GM10847 (cell line): ENCODE measurements around the gene NUP155.

ENCODE experiments used
- POLR2A ChIP-seq: IDR thresholded peaks from 2 replicates; pipeline ENCODE4 v1.6.1; 2011; ENCODE audit not compliant: insufficient read length; ENCODE audit errors: extremely low read depth

The NUP155 gene

GRCh38 chr5:37370864-37371726 is at the start of gene NUP155:
Gene NUP155 (minus strand): TSS chr5:37371106. CDS start chr5:37370977, 129 bp downstream.
- peak; percentile 75 for TF ChIP-seq POLR2A

DNA sequence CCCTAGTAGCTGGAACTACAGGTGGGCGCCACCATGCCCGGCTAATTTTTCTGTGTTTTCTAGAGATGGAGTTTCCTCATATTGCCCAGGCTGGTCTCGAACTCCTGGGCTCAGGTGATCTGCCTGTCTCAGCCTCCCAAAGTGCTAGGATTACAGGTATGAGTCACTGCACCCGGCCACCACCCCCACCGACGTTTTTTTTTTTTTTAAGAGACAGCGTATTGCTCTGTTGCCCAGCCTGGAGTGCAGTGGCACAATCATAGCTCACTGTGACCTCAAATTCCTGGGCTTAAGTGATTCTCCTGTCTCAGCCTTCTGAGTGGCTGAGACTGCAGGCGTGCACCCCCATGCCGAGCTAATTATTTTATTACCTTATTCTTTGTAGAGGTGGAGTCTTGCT is 46.4 kb upstream of the NUP155 start:
- TF ChIP-seq POLR2A = no peak

- TF ChIP-seq POLR2A = no peak
Observed at GRCh38 chr5:37412515-37412914, 41.6 kb upstream of the NUP155 start.

DNA sequence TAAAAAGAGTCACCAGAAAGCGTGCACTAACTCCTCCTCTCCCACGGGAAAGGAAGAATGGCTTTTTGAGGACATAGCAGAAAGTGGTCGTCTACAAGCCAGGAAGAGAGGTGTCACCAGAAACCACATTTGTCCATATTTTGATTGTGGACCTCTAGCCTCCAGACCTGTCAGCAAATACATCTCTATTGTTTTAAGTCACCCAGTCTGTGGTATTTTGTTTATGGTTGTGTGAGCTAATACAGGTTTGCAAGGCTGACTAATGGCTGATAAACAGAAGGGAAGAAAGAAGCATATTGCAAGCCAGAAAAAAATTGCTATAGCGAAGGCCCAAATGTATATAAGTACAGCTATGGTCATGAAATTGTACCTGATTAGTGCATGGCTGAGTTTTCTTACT is 29.6 kb upstream of the NUP155 start:
- no peak for TF ChIP-seq POLR2A

- no peak for TF ChIP-seq POLR2A
Observed at GRCh38 chr5:37396352-37396751, 25.4 kb upstream of the NUP155 start.

GRCh38 chr5:37391591-37391990 is 20.7 kb upstream of the NUP155 start:
- no peak for TF ChIP-seq POLR2A

- peak; percentile 60 for TF ChIP-seq POLR2A
Observed at GRCh38 chr5:37379100-37379628, 8.3 kb upstream of the NUP155 start, which contains the start of gene WDR70. Gene WDR70 (plus strand): TSS chr5:37379318. CDS start chr5:37379368, 50 bp downstream.

DNA sequence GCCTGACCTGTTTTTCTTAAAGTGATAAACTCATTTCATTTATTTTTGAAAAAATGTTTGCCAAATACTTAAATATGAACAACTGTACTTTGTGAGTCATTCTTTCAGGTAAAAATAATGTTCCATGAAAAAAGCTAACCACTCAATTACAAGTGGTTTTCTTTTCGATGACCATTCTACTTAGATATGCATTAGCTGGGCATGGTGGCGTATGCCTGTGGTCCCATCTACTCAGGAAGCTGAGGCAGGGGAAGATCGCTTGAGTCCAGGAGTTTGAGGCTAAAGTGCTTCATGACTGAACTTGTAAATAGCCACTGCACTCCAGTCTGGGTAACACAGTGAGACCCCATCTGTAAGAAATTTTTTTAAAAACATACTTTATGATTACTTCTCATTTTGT is 4.2 kb upstream of the NUP155 start:
- TF ChIP-seq POLR2A = no peak

DNA sequence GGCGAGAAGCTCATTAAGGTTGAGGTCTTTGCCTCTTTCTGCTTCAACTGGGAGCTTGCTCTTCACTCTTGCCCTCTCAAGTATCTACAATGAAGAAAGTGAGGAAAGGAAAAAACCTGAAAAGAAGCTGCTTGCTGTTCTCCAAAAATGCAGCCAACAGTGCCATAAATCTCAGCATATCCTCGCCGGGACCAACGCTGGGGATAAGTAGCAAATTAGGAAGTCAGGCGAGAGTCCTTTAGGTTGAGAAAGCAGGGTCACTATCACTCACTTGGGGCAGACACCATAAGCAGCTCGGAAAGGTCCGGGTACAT is 399 bp downstream of the NUP155 start:
- no peak for TF ChIP-seq POLR2A

DNA sequence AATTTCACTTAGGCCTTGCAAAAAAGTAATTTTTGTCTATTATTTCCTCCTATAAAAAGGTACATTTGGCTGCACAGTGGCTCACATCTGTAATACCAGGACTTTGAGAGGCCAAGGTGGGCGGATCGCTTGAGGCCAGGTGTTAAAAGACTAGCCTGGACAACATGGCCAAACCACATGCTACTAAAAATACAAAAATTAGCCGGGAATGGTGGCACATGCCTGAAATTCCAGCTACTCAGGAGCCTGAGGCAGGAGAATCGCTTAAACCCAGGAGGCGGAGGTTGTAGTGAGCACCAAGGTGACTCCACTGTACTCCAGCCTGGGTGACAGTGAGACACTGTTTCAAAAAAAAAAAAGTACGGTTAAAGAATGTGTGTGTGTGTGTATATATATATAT is 15.7 kb downstream of the NUP155 start:
- no peak for TF ChIP-seq POLR2A

- no peak for TF ChIP-seq POLR2A
Observed at GRCh38 chr5:37326536-37326935, 44.4 kb downstream of the NUP155 start.

- no peak for TF ChIP-seq POLR2A
Observed at GRCh38 chr5:37323607-37324006, 47.3 kb downstream of the NUP155 start.

DNA sequence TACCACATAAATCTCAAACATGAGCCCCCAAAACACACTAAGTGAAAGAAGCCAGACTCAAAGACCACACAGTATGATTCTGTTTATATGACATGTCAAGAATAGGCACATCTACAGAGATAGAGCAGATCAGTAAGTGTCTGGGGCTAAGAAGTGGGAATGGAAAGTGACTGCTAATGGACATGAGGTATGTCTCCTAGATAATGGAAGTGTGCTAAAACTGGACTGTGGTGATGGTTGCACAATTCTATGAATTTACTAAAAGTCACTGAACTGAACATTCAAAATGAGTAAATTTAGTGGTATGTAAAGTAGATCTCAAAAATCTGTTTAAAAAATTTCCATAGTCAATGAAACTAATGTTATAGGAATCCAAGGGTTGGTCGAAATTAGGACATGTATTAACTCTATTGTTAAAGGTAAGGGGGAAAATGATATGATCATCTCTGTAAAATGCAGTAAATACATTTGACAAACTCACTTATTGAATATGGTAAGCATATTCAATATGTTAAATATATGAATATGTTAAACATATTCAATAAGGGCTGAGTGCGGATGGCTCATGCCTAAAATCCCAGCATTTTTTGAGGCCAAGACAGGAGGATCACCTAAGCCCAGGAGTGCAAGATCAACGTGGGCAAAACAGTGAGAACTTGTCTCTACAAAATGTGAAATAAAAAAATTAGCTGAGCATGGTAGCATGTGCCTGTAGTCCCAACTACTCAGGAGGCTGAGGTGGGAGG is 51.7 kb downstream of the NUP155 start:
- TF ChIP-seq POLR2A = no peak

GRCh38 chr5:37316027-37316426 is 54.9 kb downstream of the NUP155 start:
- no peak for TF ChIP-seq POLR2A

GRCh38 chr5:37310360-37310759 is 60.5 kb downstream of the NUP155 start:
- no peak for TF ChIP-seq POLR2A

GRCh38 chr5:37308793-37309192 is 62.1 kb downstream of the NUP155 start:
- no peak for TF ChIP-seq POLR2A
